HepG2 (cell line): ENCODE data around the gene PRM2. TPM values are rescaled to one million over a fixed set of nuclear protein-coding genes. Genes with fewer than 3 reads are reported as not detected.
A peak's percentile ranks its signal among the peaks of the same experiment; 100 is the strongest.

ENCODE experiments used
- BORCS8-MEF2B ChIP-seq: sonication (generic); formaldehyde crosslinking; IDR thresholded peaks from 2 replicates; pipeline ENCODE4 v1.8.0; 2022; ENCODE audit warnings: mild to moderate bottlenecking, missing genetic modification reagents
- EED ChIP-seq: sonication (generic); formaldehyde crosslinking; IDR thresholded peaks from 2 replicates; pipeline ENCODE4 v1.5.0; 2020; ENCODE audit warnings: mild to moderate bottlenecking, missing genetic modification reagents
- JUNB ChIP-seq: sonication (generic); formaldehyde crosslinking; IDR thresholded peaks from 2 replicates; pipeline ENCODE4 v1.8.0; 2022; ENCODE audit warnings: missing genetic modification reagents, mild to moderate bottlenecking, borderline replicate concordance
- KDM5A ChIP-seq: fragments of 200-600 bp; sonication (generic); IDR thresholded peaks from 2 replicates; pipeline ENCODE4 v1.7.0; 2018; ENCODE audit warnings: antibody characterized with exemption, mild to moderate bottlenecking, low read length, borderline replicate concordance
- MLX ChIP-seq: IDR thresholded peaks from 2 replicates; pipeline ENCODE4 v1.6.1; 2016
- NBN ChIP-seq: fragments of 450-650 bp; conservative IDR thresholded peaks from 2 replicates; pipeline ENCODE4 v1.6.1; 2017
- NFRKB ChIP-seq: fragments of 450-650 bp; IDR thresholded peaks from 2 replicates; pipeline ENCODE4 v1.6.1; 2017
- REXO4 ChIP-seq: sonication (generic); formaldehyde crosslinking; IDR thresholded peaks from 2 replicates; pipeline ENCODE4 v1.8.0; 2022; ENCODE audit warnings: missing genetic modification reagents, mild to moderate bottlenecking, borderline replicate concordance
- RNF2 ChIP-seq: fragments of 450-650 bp; conservative IDR thresholded peaks from 2 replicates; pipeline ENCODE4 v1.6.1; 2016; ENCODE audit warnings: low read depth
- TOPORS ChIP-seq: sonication (generic); formaldehyde crosslinking; IDR thresholded peaks from 2 replicates; pipeline ENCODE4 v1.8.0; 2023; ENCODE audit warnings: mild to moderate bottlenecking, missing genetic modification reagents
- ZBTB1 ChIP-seq: sonication (generic); formaldehyde crosslinking; IDR thresholded peaks from 2 replicates; pipeline ENCODE4 v1.4.0; 2020; ENCODE audit warnings: missing genetic modification reagents, borderline replicate concordance
- ZBTB38 ChIP-seq: sonication (generic); formaldehyde crosslinking; IDR thresholded peaks from 2 replicates; pipeline ENCODE4 v1.5.1; 2020; ENCODE audit warnings: mild to moderate bottlenecking, missing genetic modification reagents
- ZC3H13 ChIP-seq: sonication (generic); formaldehyde crosslinking; IDR thresholded peaks from 2 replicates; pipeline ENCODE4 v1.8.1; 2023; ENCODE audit warnings: mild to moderate bottlenecking, missing genetic modification reagents, moderate library complexity
- ZNF326 ChIP-seq: sonication (generic); formaldehyde crosslinking; IDR thresholded peaks from 2 replicates; pipeline ENCODE4 v1.4.0; 2020; ENCODE audit warnings: missing genetic modification reagents, borderline replicate concordance
- ZNF530 ChIP-seq: sonication (generic); formaldehyde crosslinking; IDR thresholded peaks from 2 replicates; pipeline ENCODE4 v1.5.0; 2020; ENCODE audit warnings: low read depth, mild to moderate bottlenecking, missing genetic modification reagents
- ZNF552 ChIP-seq: sonication (generic); formaldehyde crosslinking; IDR thresholded peaks from 2 replicates; pipeline ENCODE4 v1.9.0; 2022; ENCODE audit warnings: missing genetic modification reagents, mild to moderate bottlenecking, borderline replicate concordance
- ZNF747 ChIP-seq: sonication (generic); formaldehyde crosslinking; IDR thresholded peaks from 2 replicates; pipeline ENCODE4 v1.8.1; 2023; ENCODE audit warnings: missing genetic modification reagents, mild to moderate bottlenecking, borderline replicate concordance
- ZNF773 ChIP-seq: sonication (generic); formaldehyde crosslinking; IDR thresholded peaks from 2 replicates; pipeline ENCODE4 v1.4.0; 2020; ENCODE audit warnings: missing genetic modification reagents, borderline replicate concordance
- ZNF816 ChIP-seq: sonication (generic); formaldehyde crosslinking; IDR thresholded peaks from 2 replicates; pipeline ENCODE4 v1.8.0; 2022; ENCODE audit warnings: missing genetic modification reagents, mild to moderate bottlenecking, borderline replicate concordance
- polyA plus RNA-seq, 8 experiments: library from polyadenylated mRNA; depleted of rRNA in 3 of 8; stranded (reverse) in 7 of 8; unstranded in 1 of 8; fragments of >200 nt; fragmentation: Illumina TruSeq in 4 of 8; extraction: Trizol in 4 of 8; gene quantifications; 2 replicates each; pipeline versions ENCODE4 v1.2.1 to v1.2.3, GENCODE V29; 2011 to 2016; ENCODE audit warnings: low read depth in 4 of 8, missing spikeins in 1 of 8, mixed read lengths in 1 of 8; ENCODE audit not compliant: insufficient read depth in 1 of 8
- total RNA-seq, 5 experiments: library from RNA; depleted of rRNA; stranded (reverse); fragments of >200 nt; fragmentation: Illumina TruSeq; extraction: Trizol; gene quantifications; 2 replicates each; pipeline ENCODE4 v1.2.3, GENCODE V29; 2016; ENCODE audit warnings: low read depth in 1 of 5
- TF ChIP-seq, protein P1 (sequence below): sonication (generic); formaldehyde crosslinking; IDR thresholded peaks from 2 replicates; pipeline ENCODE4 v1.4.0; 2020; ENCODE audit warnings: mild to moderate bottlenecking, missing genetic modification reagents
- TF ChIP-seq, protein P2 (sequence below): sonication (generic); formaldehyde crosslinking; IDR thresholded peaks from 2 replicates; pipeline ENCODE4 v1.8.0; 2022; ENCODE audit warnings: mild to moderate bottlenecking, missing genetic modification reagents; ENCODE audit not compliant: insufficient replicate concordance
- TF ChIP-seq, protein P3 (sequence below): sonication (generic); formaldehyde crosslinking; IDR thresholded peaks from 2 replicates; pipeline ENCODE4 v1.4.0; 2020; ENCODE audit warnings: missing genetic modification reagents

Gene PRM2
- total and polyA plus RNA-seq, 2 of the 13 experiments (the other 11 are each of a cell fraction or from before 2014, with no cell fraction given), result 0.54 TPM; not detected in 1

GRCh38 chr16:11297492-11298142 is 21.3 kb upstream of the PRM2 start (continued):
- peak; percentile 53; the same call in 1 of the 2 replicates for TF ChIP-seq ZNF747 (CRISPR knock-in tag)
- TF ChIP-seq ZBTB1 (CRISPR knock-in tag), result no peak
- TF ChIP-seq, protein P1, sequence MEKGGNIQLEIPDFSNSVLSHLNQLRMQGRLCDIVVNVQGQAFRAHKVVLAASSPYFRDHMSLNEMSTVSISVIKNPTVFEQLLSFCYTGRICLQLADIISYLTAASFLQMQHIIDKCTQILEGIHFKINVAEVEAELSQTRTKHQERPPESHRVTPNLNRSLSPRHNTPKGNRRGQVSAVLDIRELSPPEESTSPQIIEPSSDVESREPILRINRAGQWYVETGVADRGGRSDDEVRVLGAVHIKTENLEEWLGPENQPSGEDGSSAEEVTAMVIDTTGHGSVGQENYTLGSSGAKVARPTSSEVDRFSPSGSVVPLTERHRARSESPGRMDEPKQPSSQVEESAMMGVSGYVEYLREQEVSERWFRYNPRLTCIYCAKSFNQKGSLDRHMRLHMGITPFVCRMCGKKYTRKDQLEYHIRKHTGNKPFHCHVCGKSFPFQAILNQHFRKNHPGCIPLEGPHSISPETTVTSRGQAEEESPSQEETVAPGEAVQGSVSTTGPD (CRISPR knock-in tag), result no peak
- TF ChIP-seq NBN, result no peak
- TF ChIP-seq EED, result peak; percentile 61; the same call in 1 of the 2 replicates
- TF ChIP-seq ZC3H13 (CRISPR knock-in tag), result peak; percentile 89
- peak; percentile 71; the same call in 1 of the 2 replicates for TF ChIP-seq ZNF816 (CRISPR knock-in tag)
- TF ChIP-seq NFRKB, result no peak
- TF ChIP-seq ZNF326 (CRISPR knock-in tag), result no peak
- no peak for TF ChIP-seq RNF2
- no peak for TF ChIP-seq ZNF552 (CRISPR knock-in tag)
- TF ChIP-seq, protein P2, sequence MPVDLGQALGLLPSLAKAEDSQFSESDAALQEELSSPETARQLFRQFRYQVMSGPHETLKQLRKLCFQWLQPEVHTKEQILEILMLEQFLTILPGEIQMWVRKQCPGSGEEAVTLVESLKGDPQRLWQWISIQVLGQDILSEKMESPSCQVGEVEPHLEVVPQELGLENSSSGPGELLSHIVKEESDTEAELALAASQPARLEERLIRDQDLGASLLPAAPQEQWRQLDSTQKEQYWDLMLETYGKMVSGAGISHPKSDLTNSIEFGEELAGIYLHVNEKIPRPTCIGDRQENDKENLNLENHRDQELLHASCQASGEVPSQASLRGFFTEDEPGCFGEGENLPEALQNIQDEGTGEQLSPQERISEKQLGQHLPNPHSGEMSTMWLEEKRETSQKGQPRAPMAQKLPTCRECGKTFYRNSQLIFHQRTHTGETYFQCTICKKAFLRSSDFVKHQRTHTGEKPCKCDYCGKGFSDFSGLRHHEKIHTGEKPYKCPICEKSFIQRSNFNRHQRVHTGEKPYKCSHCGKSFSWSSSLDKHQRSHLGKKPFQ, result no peak
- TF ChIP-seq ZBTB38 (CRISPR knock-in tag), result peak; percentile 99
- no peak for TF ChIP-seq JUNB (CRISPR knock-in tag)
- no peak for TF ChIP-seq ZNF530 (CRISPR knock-in tag)
- peak; percentile 65; the same call in 1 of the 2 replicates for TF ChIP-seq BORCS8-MEF2B (CRISPR knock-in tag)
- TF ChIP-seq ZNF773 (CRISPR knock-in tag), result no peak; the same call in 1 of the 2 replicates
- TF ChIP-seq, protein P3, sequence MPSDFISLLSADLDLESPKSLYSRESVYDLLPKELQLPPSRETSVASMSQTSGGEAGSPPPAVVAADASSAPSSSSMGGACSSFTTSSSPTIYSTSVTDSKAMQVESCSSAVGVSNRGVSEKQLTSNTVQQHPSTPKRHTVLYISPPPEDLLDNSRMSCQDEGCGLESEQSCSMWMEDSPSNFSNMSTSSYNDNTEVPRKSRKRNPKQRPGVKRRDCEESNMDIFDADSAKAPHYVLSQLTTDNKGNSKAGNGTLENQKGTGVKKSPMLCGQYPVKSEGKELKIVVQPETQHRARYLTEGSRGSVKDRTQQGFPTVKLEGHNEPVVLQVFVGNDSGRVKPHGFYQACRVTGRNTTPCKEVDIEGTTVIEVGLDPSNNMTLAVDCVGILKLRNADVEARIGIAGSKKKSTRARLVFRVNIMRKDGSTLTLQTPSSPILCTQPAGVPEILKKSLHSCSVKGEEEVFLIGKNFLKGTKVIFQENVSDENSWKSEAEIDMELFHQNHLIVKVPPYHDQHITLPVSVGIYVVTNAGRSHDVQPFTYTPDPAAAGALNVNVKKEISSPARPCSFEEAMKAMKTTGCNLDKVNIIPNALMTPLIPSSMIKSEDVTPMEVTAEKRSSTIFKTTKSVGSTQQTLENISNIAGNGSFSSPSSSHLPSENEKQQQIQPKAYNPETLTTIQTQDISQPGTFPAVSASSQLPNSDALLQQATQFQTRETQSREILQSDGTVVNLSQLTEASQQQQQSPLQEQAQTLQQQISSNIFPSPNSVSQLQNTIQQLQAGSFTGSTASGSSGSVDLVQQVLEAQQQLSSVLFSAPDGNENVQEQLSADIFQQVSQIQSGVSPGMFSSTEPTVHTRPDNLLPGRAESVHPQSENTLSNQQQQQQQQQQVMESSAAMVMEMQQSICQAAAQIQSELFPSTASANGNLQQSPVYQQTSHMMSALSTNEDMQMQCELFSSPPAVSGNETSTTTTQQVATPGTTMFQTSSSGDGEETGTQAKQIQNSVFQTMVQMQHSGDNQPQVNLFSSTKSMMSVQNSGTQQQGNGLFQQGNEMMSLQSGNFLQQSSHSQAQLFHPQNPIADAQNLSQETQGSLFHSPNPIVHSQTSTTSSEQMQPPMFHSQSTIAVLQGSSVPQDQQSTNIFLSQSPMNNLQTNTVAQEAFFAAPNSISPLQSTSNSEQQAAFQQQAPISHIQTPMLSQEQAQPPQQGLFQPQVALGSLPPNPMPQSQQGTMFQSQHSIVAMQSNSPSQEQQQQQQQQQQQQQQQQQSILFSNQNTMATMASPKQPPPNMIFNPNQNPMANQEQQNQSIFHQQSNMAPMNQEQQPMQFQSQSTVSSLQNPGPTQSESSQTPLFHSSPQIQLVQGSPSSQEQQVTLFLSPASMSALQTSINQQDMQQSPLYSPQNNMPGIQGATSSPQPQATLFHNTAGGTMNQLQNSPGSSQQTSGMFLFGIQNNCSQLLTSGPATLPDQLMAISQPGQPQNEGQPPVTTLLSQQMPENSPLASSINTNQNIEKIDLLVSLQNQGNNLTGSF (CRISPR knock-in tag), result peak; percentile 49; the same call in 1 of the 2 replicates
- TF ChIP-seq REXO4, result no peak
- TF ChIP-seq TOPORS (CRISPR knock-in tag), result 0 out of 2 replicates have a peak, but pooled peaks have one; percentile 69
- peak; percentile 46; the same call in 1 of the 2 replicates for TF ChIP-seq MLX (CRISPR knock-in tag)
- TF ChIP-seq KDM5A, result no peak
